Endothelial cell of hepatic sinusoid (primary cell): ENCODE results near the gene GLOD4.

Source experiments
- in situ Hi-C: cut with HindIII; loops from 2 replicates; pipeline ENCODE4 v1.10.0; 2017; ENCODE audit warnings: low sequenced_read_pairs

Gene GLOD4

DNA sequence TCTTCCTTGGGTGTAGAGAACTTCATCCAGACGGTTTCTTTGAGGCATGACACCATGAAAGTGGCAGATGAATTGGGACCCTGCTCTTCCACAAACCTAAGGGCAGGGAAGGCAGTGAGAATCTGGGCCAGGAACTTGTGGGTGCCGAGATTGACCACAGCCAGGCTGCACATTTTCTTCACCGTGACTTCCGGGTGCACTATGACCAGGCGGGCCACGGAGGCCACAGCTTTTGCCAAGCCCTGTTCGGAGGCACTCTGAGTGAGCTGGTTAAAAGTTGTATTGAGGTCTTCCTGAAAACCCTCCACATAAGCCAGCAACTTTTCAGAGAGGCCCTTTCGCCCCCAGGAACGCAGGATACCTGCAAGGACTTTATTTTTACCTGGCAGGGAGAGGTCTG lies 35.9 kb downstream of the GLOD4 start:
- in situ Hi-C loops, result no loop called here

DNA sequence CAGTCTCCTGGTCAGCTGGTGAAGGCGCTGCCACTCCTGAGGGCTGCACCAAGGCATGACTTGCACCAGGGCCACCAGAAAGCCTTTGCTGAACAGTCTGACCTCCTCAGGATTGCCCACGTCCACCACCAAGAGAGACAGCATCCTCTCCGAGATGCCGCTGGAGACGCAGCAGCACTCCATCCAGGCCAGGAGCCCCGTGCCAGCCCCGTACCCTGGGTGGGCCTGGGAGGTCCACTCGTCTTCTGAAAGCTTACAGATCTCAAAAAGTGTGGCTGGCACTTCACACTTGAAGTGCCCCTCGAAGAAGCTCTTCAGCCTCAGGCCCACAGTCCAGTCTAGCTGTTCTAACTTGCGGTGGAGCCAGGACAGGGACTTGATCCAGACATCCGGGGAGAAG lies 36.7 kb downstream of the GLOD4 start:
- in situ Hi-C loops, result no loop called here

DNA sequence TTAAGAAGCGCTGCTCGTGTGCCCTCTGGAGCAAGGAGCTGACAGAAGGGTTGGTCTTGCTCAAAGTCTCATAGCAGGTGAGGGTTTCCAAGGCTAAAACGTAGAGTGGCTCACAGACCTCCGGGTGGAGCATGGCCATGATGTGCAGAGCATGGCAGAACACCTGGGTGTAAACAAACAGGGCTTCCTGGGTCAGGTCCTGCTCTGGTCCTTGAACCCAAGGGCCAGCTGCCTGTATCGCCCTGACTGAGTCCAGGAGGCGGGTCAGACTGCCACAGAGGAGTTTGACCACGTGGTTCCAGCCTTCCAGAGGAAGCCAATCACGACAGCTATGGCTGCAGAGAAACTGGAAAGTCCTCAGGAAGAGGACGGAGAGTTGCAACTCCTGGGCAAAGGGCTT lies 37.1 kb downstream of the GLOD4 start:
- in situ Hi-C loops, result no loop called here

DNA sequence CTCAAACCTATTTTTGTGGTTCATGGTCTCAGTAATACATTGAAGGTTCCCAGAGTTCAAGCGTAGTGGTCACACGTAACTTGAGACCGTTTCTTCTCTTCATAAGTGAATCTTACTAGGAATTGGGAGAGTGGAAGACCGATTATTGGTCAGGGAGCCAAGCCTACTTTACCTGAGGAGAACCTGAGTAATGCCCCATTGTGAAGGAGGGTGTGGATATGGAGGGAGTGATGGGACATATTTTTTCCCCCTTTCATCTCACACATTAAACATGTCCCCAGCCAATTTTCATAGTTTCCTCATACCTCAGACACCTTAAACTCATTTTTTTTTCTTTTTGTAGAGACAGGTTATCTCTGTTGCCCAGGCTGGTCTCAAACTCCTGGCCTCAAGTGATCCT lies 38.9 kb downstream of the GLOD4 start:
- in situ Hi-C loops, result no loop called here

GRCh38 chr17:742147-742793 lies 39.8 kb downstream of the GLOD4 start:
- in situ Hi-C loops, result no loop called here

GRCh38 chr17:740240-741017 lies 41.7 kb downstream of the GLOD4 start:
- in situ Hi-C loops, result no loop called here

DNA sequence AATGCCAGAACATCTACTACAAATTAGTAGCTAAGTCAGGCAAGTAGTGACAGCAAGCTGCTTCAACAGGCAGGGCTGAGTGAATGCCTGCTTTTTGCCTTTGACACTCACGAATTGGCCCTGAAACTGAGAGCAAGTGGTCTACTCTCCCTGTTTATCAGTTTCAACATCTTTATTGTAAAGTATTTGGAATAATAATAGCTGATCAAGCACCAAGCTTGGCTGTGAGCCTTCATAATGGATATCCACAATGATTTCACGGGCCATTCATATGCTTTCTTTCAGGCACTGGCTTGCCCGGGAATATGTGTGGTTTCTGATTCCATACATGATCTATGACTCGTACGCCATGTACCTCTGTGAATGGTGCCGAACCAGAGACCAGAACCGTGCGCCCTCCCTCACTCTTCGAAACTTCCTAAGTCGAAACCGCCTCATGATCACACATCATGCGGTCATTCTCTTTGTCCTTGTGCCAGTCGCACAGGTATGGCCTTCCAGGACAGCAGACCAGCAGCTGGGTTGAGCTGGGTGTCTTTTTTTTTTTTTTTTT lies 44.4 kb downstream of the GLOD4 start:
- in situ Hi-C loops, result no loop called here

- in situ Hi-C loops, result no loop called here
Observed at GRCh38 chr17:733743-734142, 48.3 kb downstream of the GLOD4 start.

GRCh38 chr17:732902-733720 lies 49.0 kb downstream of the GLOD4 start:
- in situ Hi-C loops, result no loop called here

- in situ Hi-C loops, result no loop called here
Observed at GRCh38 chr17:732067-732901, 49.8 kb downstream of the GLOD4 start, which contains the start of gene TLCD3A. TSS of gene TLCD3A (plus strand) at chr17:732596. CDS start at chr17:732648, 52 bp downstream.

- in situ Hi-C loops, result no loop called here
Observed at GRCh38 chr17:731644-732066, 50.4 kb downstream of the GLOD4 start.

GRCh38 chr17:728911-729310 lies 53.2 kb downstream of the GLOD4 start:
- in situ Hi-C loops, result no loop called here

- in situ Hi-C loops, result no loop called here
Observed at GRCh38 chr17:726271-726919, 55.7 kb downstream of the GLOD4 start.

DNA sequence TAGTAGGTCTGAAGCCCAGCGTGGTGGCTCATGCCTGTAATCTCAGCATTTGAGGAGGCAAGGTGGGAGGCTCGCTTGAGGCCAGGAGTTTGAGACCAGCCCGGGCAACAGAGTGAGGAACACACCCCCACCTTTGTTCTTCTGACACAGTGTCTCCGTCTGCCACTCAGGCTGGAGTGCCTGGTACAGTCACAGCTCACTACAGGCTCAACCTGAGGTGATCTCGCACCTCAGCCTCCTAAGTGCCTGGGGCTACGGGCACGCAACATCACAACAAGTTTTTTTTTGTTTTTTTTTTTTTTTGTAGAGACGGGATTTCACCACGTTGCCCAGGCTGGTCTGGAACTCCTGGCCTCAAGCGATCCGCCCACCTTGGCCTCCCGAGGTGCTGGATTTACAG lies 56.3 kb downstream of the GLOD4 start:
- in situ Hi-C loops, result no loop called here

DNA sequence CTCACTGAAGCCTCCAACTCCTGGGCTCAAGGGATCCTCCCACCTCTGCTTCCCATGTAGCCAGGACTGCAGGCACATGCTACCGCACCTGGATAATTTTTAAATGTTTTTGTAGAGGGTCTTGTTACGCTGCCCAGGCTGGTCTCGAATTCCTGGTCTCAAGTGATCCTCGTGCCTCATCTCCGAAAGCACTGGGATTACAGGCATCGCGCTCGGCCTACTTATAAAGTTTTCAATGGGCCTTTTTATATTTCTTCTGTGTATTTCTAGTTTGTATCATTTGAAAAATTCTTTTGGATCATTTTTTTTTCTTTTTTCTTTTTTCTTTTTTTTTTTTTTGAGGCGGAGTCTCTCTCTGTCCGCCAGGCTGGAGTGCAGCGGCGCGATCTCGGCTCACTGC lies 57.0 kb downstream of the GLOD4 start:
- in situ Hi-C loops, result no loop called here

GRCh38 chr17:721540-721937 lies 60.5 kb downstream of the GLOD4 start:
- in situ Hi-C loops, result no loop called here

DNA sequence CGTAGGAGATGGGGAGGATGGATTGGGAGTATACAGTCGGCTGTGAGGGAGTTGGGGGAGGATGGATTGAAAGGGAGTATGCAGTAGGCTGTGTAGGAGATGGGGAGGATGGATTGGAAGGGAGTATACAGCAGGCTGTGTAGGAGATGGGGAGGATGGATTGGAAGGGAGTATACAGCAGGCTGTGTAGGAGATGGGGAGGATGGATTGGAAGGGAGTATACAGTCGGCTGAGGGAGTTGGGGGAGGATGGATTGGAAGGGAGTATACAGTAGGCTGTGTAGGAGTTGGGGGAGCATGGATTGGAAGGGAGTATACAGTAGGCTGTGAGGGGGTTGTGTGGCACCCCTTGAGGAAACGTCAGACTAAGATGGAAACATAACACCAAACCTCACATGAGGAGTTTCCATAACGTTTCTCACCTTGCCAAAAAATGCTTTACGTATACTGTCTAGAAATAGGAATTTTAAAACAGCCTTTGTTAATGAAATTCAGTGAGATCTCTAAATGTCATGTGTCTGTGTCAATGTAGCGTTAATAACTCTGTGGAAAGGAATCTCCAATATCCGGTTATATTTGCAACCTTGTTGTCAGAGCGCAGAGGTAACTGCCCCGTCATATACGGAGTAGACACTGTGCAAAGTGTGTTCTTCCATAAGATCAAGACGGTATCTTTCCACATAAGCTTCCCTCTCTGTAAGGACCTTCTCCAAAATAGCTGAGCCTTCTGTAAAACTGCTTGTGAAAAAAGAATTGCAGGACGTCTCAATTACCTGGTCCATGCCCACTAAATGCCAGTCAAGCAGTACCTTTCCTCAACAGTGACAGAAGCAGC lies 61.2 kb downstream of the GLOD4 start:
- in situ Hi-C loops, result no loop called here

DNA sequence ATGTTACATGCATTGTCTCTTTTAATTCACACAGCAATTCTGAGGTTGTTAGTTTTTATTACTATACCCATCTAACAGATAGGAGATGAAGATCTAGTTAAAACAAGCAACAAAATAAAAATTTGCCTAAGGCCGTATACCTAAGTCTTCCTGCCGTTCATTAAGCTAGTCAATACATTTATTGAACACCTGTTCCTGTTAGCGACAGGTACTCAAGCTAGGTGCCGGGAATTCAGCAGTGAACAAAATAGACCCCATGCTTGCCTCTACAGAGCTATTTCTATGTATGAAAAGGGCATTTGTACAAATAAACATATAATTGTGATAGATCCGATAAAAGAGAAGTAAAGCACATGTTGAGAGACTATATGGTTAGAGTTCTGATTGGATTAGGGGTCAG lies 64.0 kb downstream of the GLOD4 start:
- in situ Hi-C loops, result no loop called here
